GM23248 (cell line): ENCODE measurements around the gene PDGFB.

Experiments
- EZH2 ChIP-seq: fragments of 200-600 bp; sonication (generic); IDR thresholded peaks from 2 replicates; pipeline ENCODE4 v1.6.1; 2018; ENCODE audit warnings: antibody characterized with exemption, mild to moderate bottlenecking; ENCODE audit not compliant: insufficient read depth, poor library complexity, severe bottlenecking
- EZH2phosphoT487 ChIP-seq: fragments of 200-600 bp; sonication (generic); IDR thresholded peaks from 2 replicates; pipeline ENCODE4 v1.6.1; 2018; ENCODE audit warnings: antibody characterized with exemption, moderate library complexity, mild to moderate bottlenecking, low read depth; ENCODE audit not compliant: insufficient read depth

DNA sequence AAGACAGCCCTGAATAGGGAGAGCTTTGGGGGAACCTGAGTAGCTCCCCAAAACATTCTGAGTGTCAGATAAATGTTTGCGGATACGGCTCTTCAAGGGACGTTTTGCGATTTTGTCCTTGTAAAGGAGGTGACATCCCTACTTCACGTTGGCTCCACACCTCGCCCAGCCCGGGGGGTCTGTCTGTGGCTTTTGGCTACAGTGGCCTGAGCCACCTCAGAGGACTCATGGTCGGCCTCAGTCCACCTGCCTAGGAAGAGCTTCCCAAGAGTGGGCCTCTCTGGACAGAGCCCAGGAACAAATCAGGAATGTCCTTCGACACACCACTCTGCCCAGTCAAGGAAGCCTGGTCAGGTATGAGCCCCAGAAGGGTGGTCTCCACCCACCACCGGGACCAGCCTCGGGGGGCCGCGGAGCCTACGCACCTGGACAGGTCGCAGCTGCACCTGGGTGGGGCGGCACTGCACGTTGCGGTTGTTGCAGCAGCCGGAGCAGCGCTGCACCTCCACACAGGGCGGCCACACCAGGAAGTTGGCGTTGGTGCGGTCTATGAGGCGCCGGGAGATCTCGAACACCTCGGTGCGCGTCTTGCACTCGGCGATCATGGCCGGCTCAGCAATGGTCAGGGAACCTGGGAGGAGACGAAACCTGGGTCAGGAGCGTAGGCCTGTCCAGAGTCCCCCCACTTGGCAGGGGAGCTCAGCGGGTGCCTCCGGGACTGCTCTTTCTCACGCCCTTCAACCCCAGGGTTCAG lies 13.4 kb downstream of the PDGFB start:
- no peak for TF ChIP-seq EZH2
- TF ChIP-seq EZH2phosphoT487 = no peak
